OCI-M1 (cell line): ENCODE data around the gene EMX1.
"Not testable (repeated sequence)": the region's sequence is repeated elsewhere in the genome, so short reads cannot be mapped to it uniquely, and the experiment has no call there.

ENCODE experiments used
- DNase-seq: peaks from one replicate; lab custom pipeline; 2025; lab: John Stamatoyannopoulos, UW

Gene EMX1

GRCh38 chr2:72900191-72900825, 17.0 kb upstream of the EMX1 start:
- no peak for DNase-seq

GRCh38 chr2:72901426-72901825, 15.9 kb upstream of the EMX1 start:
- no peak for DNase-seq

- DNase-seq = not testable (repeated sequence)
Observed at GRCh38 chr2:72907369-72907768, 9.9 kb upstream of the EMX1 start.

- no peak for DNase-seq
Observed at GRCh38 chr2:72908741-72909140, 8.6 kb upstream of the EMX1 start.

GRCh38 chr2:72911256-72911655, 6.1 kb upstream of the EMX1 start:
- DNase-seq = no peak

- DNase-seq = no peak
Observed at GRCh38 chr2:72913486-72914205, 3.7 kb upstream of the EMX1 start.

- no peak for DNase-seq
Observed at GRCh38 chr2:72914206-72914559, 3.1 kb upstream of the EMX1 start.

GRCh38 chr2:72914589-72915319, 2.6 kb upstream of the EMX1 start:
- DNase-seq = no peak

- no peak for DNase-seq
Observed at GRCh38 chr2:72915320-72915906, 1.9 kb upstream of the EMX1 start.

- DNase-seq = no peak
Observed at GRCh38 chr2:72915907-72916742, 1.2 kb upstream of the EMX1 start.

- DNase-seq = no peak
Observed at GRCh38 chr2:72916743-72917137, 579 bp upstream of the EMX1 start.

- no peak for DNase-seq
Observed at GRCh38 chr2:72917877-72918553, 696 bp downstream of the EMX1 start.

- no peak for DNase-seq
Observed at GRCh38 chr2:72919414-72920317, 2.3 kb downstream of the EMX1 start.

- DNase-seq = no peak
Observed at GRCh38 chr2:72920318-72921087, 3.2 kb downstream of the EMX1 start.

GRCh38 chr2:72921088-72921851, 4.0 kb downstream of the EMX1 start:
- DNase-seq = no peak

GRCh38 chr2:72921853-72922252, 4.5 kb downstream of the EMX1 start:
- DNase-seq = no peak

GRCh38 chr2:72923833-72924352, 6.6 kb downstream of the EMX1 start:
- no peak for DNase-seq
